ENCODE measurements around the gene PRRG3.

DNA sequence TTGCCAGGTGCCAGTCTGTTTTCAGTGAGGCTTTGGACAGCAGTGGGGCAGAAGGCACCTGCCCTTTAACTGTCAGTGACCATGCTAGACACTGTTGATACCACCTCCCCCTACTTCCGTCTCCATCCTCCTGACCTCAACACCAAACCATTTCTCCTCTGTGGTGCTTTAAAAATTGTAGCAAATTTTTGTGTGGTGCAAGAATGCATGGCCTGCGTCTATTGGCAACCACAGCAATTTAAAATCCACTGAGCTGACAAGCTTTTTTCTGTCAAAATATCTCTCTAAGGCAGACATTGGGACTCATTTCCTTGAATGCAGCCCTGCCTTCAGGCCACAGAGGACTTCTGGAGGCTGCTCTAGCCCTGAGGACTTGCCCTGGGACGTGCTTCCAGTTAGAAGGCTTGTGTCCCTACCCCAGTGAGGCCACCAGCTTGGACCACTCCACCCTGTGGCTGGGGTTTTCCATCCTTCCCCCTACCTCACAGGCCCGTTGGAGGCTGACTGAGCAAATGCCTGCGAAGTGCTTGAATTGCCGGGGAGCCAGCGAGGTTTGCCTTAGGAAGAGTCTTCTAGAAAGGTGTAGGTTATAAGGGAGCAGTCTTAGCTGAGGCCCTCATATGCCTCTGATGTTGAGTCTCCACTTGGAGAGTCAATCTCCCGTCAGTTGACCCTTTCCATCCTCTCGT lies 6.9 kb downstream of the PRRG3 start:
- TF ChIP-seq, protein P1, sequence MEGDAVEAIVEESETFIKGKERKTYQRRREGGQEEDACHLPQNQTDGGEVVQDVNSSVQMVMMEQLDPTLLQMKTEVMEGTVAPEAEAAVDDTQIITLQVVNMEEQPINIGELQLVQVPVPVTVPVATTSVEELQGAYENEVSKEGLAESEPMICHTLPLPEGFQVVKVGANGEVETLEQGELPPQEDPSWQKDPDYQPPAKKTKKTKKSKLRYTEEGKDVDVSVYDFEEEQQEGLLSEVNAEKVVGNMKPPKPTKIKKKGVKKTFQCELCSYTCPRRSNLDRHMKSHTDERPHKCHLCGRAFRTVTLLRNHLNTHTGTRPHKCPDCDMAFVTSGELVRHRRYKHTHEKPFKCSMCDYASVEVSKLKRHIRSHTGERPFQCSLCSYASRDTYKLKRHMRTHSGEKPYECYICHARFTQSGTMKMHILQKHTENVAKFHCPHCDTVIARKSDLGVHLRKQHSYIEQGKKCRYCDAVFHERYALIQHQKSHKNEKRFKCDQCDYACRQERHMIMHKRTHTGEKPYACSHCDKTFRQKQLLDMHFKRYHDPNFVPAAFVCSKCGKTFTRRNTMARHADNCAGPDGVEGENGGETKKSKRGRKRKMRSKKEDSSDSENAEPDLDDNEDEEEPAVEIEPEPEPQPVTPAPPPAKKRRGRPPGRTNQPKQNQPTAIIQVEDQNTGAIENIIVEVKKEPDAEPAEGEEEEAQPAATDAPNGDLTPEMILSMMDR (IDR thresholded peaks at IDR 0.05): no peak
- no peak for TF ChIP-seq POLR2AphosphoS5 (IDR thresholded peaks at IDR 0.05)
